Measurements from ENCODE around the gene ESPNL.

The ESPNL gene

DNA sequence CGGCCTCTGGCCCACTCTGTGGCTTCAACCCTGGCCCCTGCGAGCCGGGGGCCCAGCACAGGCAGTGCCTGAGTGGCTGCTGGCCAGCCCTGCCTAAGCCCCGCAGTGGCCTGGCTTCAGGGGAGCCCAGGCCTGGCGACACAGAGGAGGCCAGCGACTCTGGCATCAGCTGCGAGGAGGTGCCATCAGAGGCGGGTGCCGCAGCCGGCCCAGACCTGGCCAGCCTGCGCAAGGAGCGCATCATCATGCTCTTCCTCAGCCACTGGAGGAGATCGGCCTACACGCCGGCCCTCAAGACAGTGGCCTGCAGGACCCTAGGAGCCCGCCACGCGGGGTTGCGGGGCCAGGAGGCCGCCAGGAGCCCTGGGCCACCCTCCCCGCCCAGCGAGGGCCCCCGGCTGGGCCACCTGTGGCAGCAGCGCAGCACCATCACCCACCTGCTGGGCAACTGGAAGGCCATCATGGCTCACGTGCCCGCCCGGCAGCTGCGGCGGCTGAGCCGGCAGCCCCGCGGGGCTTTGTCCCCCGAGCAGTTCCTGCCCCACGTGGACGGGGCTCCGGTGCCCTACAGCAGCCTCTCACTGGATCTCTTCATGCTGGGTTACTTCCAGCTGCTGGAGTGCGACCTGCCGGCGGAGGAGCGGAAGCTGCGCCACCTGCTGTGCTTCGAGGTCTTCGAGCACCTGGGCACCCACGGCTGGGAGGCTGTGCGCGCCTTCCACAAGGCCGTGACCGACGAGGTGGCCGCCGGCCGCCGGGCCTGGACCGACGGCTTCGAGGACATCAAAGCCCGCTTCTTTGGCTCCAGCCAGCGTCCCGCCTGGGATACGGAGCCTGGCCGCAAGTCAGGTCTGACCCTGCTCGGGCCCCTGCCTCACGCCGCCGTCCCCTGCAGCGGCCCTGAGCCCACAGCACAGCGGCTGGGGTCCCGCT lies 30.8 kb downstream of the ESPNL start:
- Histone ChIP-seq H3K4me1 (no peaks in the 10 kb centered on the region), H3K79me2 (no peaks in the 10 kb centered on the region), H3K27me3 (ENCODE audit: control insufficient read depth, insufficient read depth, low read length) (no peaks in the 10 kb centered on the region), H3K4me3 (ENCODE audit: low read depth, low read length) (no peak overlapping the region), H2AFZ (no peak overlapping the region), H3K4me2 (ENCODE audit: low read length) (no peak overlapping the region), H3K27ac (no peak overlapping the region), H3K9me3 (ENCODE audit: control insufficient read depth, low read length) (no peaks in the 10 kb centered on the region), H3K36me3 (ENCODE audit: control insufficient read depth, insufficient read depth, low read length) (no peaks in the 10 kb centered on the region), H3K9ac (no peak overlapping the region)
- TF ChIP-seq, protein P1, sequence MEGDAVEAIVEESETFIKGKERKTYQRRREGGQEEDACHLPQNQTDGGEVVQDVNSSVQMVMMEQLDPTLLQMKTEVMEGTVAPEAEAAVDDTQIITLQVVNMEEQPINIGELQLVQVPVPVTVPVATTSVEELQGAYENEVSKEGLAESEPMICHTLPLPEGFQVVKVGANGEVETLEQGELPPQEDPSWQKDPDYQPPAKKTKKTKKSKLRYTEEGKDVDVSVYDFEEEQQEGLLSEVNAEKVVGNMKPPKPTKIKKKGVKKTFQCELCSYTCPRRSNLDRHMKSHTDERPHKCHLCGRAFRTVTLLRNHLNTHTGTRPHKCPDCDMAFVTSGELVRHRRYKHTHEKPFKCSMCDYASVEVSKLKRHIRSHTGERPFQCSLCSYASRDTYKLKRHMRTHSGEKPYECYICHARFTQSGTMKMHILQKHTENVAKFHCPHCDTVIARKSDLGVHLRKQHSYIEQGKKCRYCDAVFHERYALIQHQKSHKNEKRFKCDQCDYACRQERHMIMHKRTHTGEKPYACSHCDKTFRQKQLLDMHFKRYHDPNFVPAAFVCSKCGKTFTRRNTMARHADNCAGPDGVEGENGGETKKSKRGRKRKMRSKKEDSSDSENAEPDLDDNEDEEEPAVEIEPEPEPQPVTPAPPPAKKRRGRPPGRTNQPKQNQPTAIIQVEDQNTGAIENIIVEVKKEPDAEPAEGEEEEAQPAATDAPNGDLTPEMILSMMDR (IDR thresholded peaks at IDR 0.05), result no peak

GRCh38 chr2:238131761-238132462 lies 31.8 kb downstream of the ESPNL start:
- Histone ChIP-seq H3K4me2 (ENCODE audit: low read length) (no peak overlapping the region), H3K9me3 (ENCODE audit: control insufficient read depth, low read length) (no peaks in the 10 kb centered on the region), H3K27me3 (ENCODE audit: control insufficient read depth, insufficient read depth, low read length) (no peaks in the 10 kb centered on the region), H2AFZ (no peak overlapping the region), H3K4me3 (ENCODE audit: low read depth, low read length) (no peak overlapping the region), H3K27ac (no peak overlapping the region), H3K79me2 (no peaks in the 10 kb centered on the region), H3K4me1 (no peaks in the 10 kb centered on the region), H3K36me3 (ENCODE audit: control insufficient read depth, insufficient read depth, low read length) (no peaks in the 10 kb centered on the region), H3K9ac (no peak overlapping the region)
- TF ChIP-seq, protein P1 (IDR thresholded peaks at IDR 0.05), result no peak

DNA sequence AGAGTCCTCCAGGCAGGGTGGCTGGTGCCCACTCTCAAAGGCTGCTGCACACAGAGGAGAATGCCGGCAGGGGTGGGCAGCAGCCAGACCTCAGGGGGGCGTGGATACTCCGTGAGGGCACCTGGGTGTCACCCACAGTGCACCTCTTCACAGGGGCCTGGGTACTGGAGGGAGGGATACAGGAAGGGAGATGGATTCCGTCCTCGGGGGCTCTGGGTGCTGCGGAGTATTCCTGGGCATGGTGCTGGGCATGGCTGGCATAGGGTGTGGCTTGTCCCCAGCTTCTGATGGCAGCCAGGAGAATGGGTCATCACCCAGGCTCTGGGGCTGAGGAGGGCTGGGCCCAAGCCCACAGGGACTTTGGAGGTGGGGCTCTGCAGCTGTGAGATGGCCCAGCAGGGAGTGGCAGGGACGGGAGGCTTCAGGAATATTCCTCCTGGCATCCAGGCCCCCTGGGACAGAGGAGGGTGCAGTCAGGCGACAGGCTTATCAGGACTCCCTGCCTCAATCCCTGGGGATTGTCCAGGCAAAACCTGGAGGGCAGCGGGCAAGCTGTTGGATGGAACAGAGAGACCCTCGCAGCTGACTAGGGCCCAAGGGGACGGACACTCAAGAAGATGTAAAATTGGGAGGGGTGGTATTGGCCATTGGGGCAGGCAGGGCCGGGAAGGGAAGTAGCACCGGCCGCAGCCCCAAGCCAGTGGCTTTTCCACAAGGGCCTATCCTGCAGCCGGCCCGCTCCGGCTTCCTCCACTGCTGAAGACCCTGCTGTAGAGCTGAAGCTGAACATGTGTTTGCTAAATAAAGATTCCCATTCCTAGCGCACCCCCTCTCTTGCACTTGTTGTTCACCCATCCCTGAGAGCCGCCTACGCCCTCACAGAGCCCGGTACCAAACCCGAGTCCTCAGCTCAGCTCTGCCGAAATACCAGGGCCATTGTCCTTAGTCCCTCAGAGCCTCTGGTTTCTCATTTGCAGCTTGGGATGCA lies 32.6 kb downstream of the ESPNL start:
- Histone ChIP-seq H3K9ac (no peak overlapping the region), H3K79me2 (no peaks in the 10 kb centered on the region), H3K27me3 (ENCODE audit: control insufficient read depth, insufficient read depth, low read length) (no peaks in the 10 kb centered on the region), H3K27ac (no peak overlapping the region), H2AFZ (no peak overlapping the region), H3K4me2 (ENCODE audit: low read length) (no peak overlapping the region), H3K4me3 (ENCODE audit: low read depth, low read length) (no peak overlapping the region), H3K4me1 (no peaks in the 10 kb centered on the region), H3K36me3 (ENCODE audit: control insufficient read depth, insufficient read depth, low read length) (no peaks in the 10 kb centered on the region), H3K9me3 (ENCODE audit: control insufficient read depth, low read length) (no peaks in the 10 kb centered on the region)
- TF ChIP-seq, protein P1 (IDR thresholded peaks at IDR 0.05), result no peak

- Histone ChIP-seq H2AFZ (no peak overlapping the region), H3K27me3 (ENCODE audit: control insufficient read depth, insufficient read depth, low read length) (no peaks in the 10 kb centered on the region), H3K9me3 (ENCODE audit: control insufficient read depth, low read length) (no peaks in the 10 kb centered on the region), H3K27ac (no peak overlapping the region), H3K9ac (no peak overlapping the region), H3K79me2 (no peaks in the 10 kb centered on the region), H3K4me2 (ENCODE audit: low read length) (no peak overlapping the region), H3K4me3 (ENCODE audit: low read depth, low read length) (no peak overlapping the region), H3K36me3 (ENCODE audit: control insufficient read depth, insufficient read depth, low read length) (no peaks in the 10 kb centered on the region), H3K4me1 (no peaks in the 10 kb centered on the region)
- TF ChIP-seq, protein P1 (IDR thresholded peaks at IDR 0.05), result no peak
These were observed 33.6 kb downstream of the ESPNL start for GRCh38 chr2:238133499-238134392.

All from parathyroid adenoma (tissue), 2 donors.